ENCODE data around the gene MOV10.

Gene MOV10

GRCh38 chr1:112731451-112731850 is 57.0 kb downstream of the MOV10 start:
- TF ChIP-seq CTCF (IDR thresholded peaks at IDR 0.05; ENCODE audit: insufficient read depth, low read length, poor library complexity, severe bottlenecking): no peak
- DNase-seq (ENCODE audit: extremely low read depth, insufficient read length): no peak
- no peaks in the 10 kb centered on the region for H3K36me3 ChIP-seq (ENCODE audit: control insufficient read depth, insufficient read depth, low read length)
- no peak overlapping the region for H3K4me3 ChIP-seq (replicated peaks; ENCODE audit: low read depth, low read length)
- H3K27me3 ChIP-seq (replicated peaks; ENCODE audit: control insufficient read depth, insufficient read depth, low read length): peaks cover 2% of the 10 kb centered on the region; the same call in 1 of the 2 replicates

GRCh38 chr1:112735752-112736151 is 61.3 kb downstream of the MOV10 start:
- peaks cover 2% of the 10 kb centered on the region; the same call in 1 of the 2 replicates for H3K27me3 ChIP-seq (replicated peaks; ENCODE audit: control insufficient read depth, insufficient read depth, low read length)
- no peak for TF ChIP-seq CTCF (IDR thresholded peaks at IDR 0.05; ENCODE audit: insufficient read depth, low read length, poor library complexity, severe bottlenecking)

GRCh38 chr1:112737573-112737972 is 63.1 kb downstream of the MOV10 start:
- DNase-seq (ENCODE audit: extremely low read depth, insufficient read length): no peak

More at GRCh38 chr1:112735752-112736151, 61.3 kb downstream of the MOV10 start:
- no peak for DNase-seq (ENCODE audit: extremely low read depth, insufficient read length)
- H3K36me3 ChIP-seq (ENCODE audit: control insufficient read depth, insufficient read depth, low read length): no peaks in the 10 kb centered on the region
- no peak overlapping the region for H3K4me3 ChIP-seq (replicated peaks; ENCODE audit: low read depth, low read length)

GRCh38 chr1:112743174-112744008 is 68.9 kb downstream of the MOV10 start:
- Histone ChIP-seq H3K4me3 (replicated peaks; ENCODE audit: low read depth, low read length) (no peak overlapping the region), H3K36me3 (ENCODE audit: control insufficient read depth, insufficient read depth, low read length) (no peaks in the 10 kb centered on the region), H3K27me3 (replicated peaks; ENCODE audit: control insufficient read depth, insufficient read depth, low read length) (no peaks in the 10 kb centered on the region; the same call in 1 of the 2 replicates)
- DNase-seq (ENCODE audit: extremely low read depth, insufficient read length): no peak
- no peak for TF ChIP-seq CTCF (IDR thresholded peaks at IDR 0.05; ENCODE audit: insufficient read depth, low read length, poor library complexity, severe bottlenecking)

More at GRCh38 chr1:112737573-112737972, 63.1 kb downstream of the MOV10 start:
- TF ChIP-seq CTCF (IDR thresholded peaks at IDR 0.05; ENCODE audit: insufficient read depth, low read length, poor library complexity, severe bottlenecking): no peak
- Histone ChIP-seq H3K36me3 (ENCODE audit: control insufficient read depth, insufficient read depth, low read length) (no peaks in the 10 kb centered on the region), H3K4me3 (replicated peaks; ENCODE audit: low read depth, low read length) (no peak overlapping the region), H3K27me3 (replicated peaks; ENCODE audit: control insufficient read depth, insufficient read depth, low read length) (peaks cover 2% of the 10 kb centered on the region)

GRCh38 chr1:112744009-112744578 is 69.6 kb downstream of the MOV10 start:
- Histone ChIP-seq H3K4me3 (replicated peaks; ENCODE audit: low read depth, low read length) (no peak overlapping the region), H3K36me3 (ENCODE audit: control insufficient read depth, insufficient read depth, low read length) (no peaks in the 10 kb centered on the region), H3K27me3 (replicated peaks; ENCODE audit: control insufficient read depth, insufficient read depth, low read length) (no peaks in the 10 kb centered on the region; the same call in 1 of the 2 replicates)
- TF ChIP-seq CTCF (IDR thresholded peaks at IDR 0.05; ENCODE audit: insufficient read depth, low read length, poor library complexity, severe bottlenecking): no peak
- no peak for DNase-seq (ENCODE audit: extremely low read depth, insufficient read length)
